Astrocyte of the spinal cord (primary cell): ENCODE results near the gene AUTS2.

Experiments used
- DNase-seq: peaks from one replicate; pipeline ENCODE4 v3.0.0; 2011; ENCODE audit warnings: low read depth, low spot score
- H3K4me3 ChIP-seq: 2 replicates; pipeline ENCODE4 v1.5.1; 2011; ENCODE audit warnings: low read depth, mild to moderate bottlenecking, low read length, moderate library complexity
- CTCF ChIP-seq: IDR thresholded peaks from 2 replicates; pipeline ENCODE4 v1.5.1; 2012; ENCODE audit warnings: low read depth, mild to moderate bottlenecking, low read length, inconsistent platforms
- in situ Hi-C: cut with HindIII; loops from 2 replicates; pipeline ENCODE4 v1.10.0; 2017; ENCODE audit warnings: low sequenced_read_pairs

The AUTS2 gene

GRCh38 chr7:69620650-69621049, 22.4 kb downstream of the AUTS2 start:
- no peak for TF ChIP-seq CTCF
- no peak for DNase-seq
- no peak overlapping the region for H3K4me3 ChIP-seq
- in situ Hi-C loops: no loop called here

GRCh38 chr7:69622014-69622835, 23.9 kb downstream of the AUTS2 start:
- H3K4me3 ChIP-seq: no peak overlapping the region
- no peak for DNase-seq
- in situ Hi-C loops: no loop called here
- no peak for TF ChIP-seq CTCF

GRCh38 chr7:69622960-69623359, 24.7 kb downstream of the AUTS2 start:
- in situ Hi-C loops: no loop called here
- no peak for DNase-seq
- H3K4me3 ChIP-seq: no peak overlapping the region
- no peak for TF ChIP-seq CTCF

- no peak for DNase-seq
- no peak for TF ChIP-seq CTCF
- no peak overlapping the region for H3K4me3 ChIP-seq
- in situ Hi-C loops: no loop called here
Measured at GRCh38 chr7:69624435-69625230, 26.4 kb downstream of the AUTS2 start.

GRCh38 chr7:69625238-69625637, 27.0 kb downstream of the AUTS2 start:
- DNase-seq: no peak
- H3K4me3 ChIP-seq: no peak overlapping the region
- no peak for TF ChIP-seq CTCF
- in situ Hi-C loops: no loop called here

GRCh38 chr7:69625798-69626197, 27.5 kb downstream of the AUTS2 start:
- TF ChIP-seq CTCF: no peak
- in situ Hi-C loops: no loop called here
- DNase-seq: no peak
- no peak overlapping the region for H3K4me3 ChIP-seq
